HL-60/S4 treated with phorbol 12-myristate 13-acetate at 8.2 ng/mL for 4 days and 3 days (cell line): Measurements from ENCODE around the gene TP53I11.

Experiments used
- in situ Hi-C: fragments of 300-500 bp; cut with MboI; formaldehyde crosslinking; loops from 2 replicates; pipeline ENCODE4 v1.15.0; 2022; ENCODE audit warnings: low sequenced_read_pairs

TP53I11 gene

GRCh38 chr11:44942029-44942955 is 8.4 kb downstream of the TP53I11 start:
- in situ Hi-C loops = loop anchor here (25.0 kb wide), 1 partner anchor 345 kb away; the partner anchor contains the start of gene SYT13

DNA sequence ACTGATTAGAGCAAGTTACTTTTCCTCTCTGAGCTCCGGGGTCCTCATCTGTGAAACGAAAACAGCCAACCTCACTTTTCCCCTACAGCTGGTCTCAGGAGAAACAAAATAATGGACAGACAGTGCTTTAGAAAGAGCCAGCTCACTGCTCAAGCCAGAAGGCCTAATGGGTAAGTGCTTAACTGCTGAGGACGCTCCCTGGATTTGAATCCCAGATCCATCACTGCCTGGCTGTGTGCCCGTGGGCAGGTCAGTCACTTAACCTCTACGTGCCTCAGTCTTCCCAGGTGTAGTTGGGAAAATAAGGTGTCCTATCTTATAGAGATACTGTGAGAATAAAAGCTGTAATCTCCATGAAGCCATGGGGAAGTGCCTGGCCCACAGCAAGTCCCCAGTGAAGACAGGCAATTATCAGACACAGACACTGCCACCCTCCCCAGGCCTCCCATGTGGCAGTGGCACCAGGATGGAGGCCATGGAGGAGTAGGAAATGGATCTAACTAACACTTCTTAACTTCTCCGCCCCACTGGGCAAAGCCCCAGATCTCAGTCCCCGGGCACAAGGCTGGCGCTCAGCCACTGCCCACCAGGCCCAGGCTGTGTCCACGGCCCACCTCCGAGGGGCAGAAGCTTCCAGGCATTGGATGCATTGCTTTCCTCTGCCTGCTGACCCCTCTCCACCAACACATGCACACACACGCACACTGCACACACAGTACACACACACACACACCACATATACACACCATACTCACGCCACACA is 9.2 kb downstream of the TP53I11 start:
- in situ Hi-C loops = loop anchor here (25.0 kb wide), 1 partner anchor 346 kb away; the partner anchor contains the start of gene SYT13

- in situ Hi-C loops = loop anchor here (25.0 kb wide), 1 partner anchor 346 kb away; the partner anchor contains the start of gene SYT13
Measured at GRCh38 chr11:44940835-44941234, 9.8 kb downstream of the TP53I11 start.

DNA sequence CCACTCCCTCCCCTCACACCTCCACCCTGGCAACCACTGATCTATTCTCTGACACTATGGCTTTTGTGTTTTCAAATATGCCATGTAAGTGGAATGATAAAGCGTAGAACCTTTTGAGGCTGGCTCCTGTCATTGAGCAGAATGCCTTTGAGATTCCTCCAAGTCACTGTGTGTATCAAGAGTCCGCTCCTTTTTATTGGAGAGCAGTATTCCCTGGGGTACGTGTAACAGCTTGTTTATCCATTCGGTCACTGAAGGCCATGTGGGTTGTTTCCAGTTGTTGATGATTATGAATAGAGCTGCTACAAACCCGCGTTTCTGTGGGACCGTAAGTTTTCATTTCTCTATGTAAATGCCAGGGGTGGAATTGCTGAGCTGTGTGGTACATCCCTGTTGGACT is 10.3 kb downstream of the TP53I11 start:
- in situ Hi-C loops = loop anchor here (25.0 kb wide), 1 partner anchor 347 kb away; the partner anchor contains the start of gene SYT13

- in situ Hi-C loops = loop anchor here (5.0 to 25.0 kb wide), 2 partner anchors 167 to 347 kb away; partner anchors contain the start of gene SYT13
Measured at GRCh38 chr11:44939673-44940395, 10.8 kb downstream of the TP53I11 start.

DNA sequence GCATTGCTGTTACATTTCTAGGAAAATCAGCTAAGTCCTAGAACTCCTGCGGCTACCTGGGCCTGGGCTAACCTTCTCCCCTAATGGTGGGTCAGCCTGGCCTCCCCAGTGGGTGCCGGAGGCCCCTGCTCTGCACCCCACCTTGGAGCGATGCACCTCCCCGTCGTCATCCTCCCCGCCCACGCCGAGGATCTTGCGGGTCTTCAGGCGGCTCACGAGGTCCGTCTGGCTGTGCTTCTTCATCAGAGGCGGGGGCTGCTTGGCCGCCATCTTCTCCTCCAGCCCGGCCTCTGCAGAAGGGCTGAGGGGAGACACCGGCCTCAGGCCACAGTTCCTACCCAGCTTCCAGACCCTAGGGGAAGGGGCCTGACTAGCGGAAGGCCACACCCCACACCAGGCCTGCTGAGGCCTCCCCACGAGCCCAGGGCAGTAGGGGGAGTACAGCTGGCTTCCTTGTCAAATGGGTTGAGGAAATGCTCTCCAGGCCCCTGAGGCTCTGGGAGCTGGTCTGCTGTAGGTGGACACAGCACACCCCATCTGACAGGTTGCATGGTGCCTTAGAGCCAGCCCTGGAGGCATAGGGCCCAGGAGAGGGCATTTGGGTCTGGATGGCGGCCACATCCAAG is 12.5 kb downstream of the TP53I11 start:
- in situ Hi-C loops = loop anchor here (5.0 to 25.0 kb wide), 2 partner anchors 169 to 349 kb away; partner anchors contain the start of gene SYT13

DNA sequence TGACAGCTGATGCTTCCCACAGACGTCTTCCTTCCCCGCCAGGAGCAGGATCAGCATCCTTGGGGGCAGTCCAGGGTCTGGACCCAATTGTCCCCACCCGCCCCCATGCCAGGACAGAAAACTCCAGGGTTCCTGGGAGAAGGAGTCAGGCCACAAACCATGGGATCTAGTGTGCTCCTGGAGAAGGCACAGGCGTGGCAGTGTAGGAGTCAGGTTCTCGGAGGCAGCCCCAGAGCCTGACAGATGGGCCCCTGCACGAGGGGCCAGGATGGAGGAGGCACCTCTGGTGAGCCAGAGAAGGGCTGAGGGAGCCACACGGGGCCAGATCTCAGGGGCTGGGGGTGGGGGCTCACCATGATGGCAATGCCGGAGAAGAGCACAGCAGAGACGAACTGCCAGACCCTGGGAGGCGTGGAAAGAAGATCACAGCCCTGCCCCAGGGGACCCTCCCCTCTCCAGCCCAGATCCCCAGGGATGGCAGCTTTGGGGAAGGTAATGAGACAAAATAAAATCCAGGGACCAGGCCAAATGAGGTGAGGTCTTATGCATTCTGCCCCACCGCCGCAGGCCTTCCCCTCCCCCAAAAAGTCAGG is 13.6 kb downstream of the TP53I11 start:
- in situ Hi-C loops = loop anchor here (5.0 to 25.0 kb wide), 2 partner anchors 170 to 350 kb away; partner anchors contain the start of gene SYT13

DNA sequence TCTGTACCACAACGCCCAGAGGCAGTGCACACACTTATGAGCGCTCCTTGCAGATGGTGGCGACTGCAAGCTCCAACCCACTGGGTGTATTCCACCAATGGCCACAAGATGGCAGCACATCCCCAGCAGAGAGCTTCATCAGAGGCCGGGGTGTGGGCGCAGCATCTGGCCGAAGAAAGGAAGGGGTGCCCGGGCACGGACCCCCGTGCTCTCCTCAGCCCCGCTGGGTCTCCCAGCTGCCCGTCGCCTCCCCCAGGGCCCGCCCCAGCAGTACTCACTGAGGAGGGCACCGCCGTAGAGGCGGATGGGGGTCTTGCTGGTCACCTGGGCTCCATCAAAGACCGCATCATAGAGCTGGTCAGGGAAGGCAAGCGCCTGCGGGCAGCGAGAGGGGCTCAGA is 14.2 kb downstream of the TP53I11 start:
- in situ Hi-C loops = loop anchor here (5.0 to 25.0 kb wide), 2 partner anchors 171 to 351 kb away; partner anchors contain the start of gene SYT13

DNA sequence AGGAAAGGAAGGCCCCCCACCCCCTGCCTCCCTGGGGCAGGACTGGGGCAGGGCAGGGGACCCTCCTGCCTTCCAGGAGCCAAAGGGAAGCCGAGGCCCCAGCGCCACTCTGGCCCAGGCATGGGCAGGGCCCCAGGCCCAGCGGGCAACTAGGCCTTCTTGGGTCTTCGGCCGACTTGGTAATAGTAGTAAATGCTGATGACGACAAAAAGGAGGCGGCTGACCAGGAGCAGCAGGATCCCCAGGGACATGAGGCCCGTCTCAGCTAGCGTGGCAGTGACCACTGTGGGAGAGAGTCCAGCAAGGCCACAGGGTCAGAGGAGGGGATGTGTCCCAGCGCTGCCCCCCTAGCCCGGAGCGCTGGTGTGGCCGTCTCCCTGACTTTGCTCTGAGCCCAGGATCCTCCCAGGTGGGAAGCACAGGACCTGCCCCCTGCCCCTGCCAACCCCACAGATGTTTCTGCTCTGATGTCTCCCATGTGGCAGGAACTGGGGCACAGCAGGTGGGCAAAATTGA is 15.9 kb downstream of the TP53I11 start:
- in situ Hi-C loops = loop anchor here (5.0 to 25.0 kb wide), 2 partner anchors 173 to 353 kb away; partner anchors contain the start of gene SYT13

- in situ Hi-C loops = loop anchor here (25.0 kb wide), 1 partner anchor 353 kb away; the partner anchor contains the start of gene SYT13
Measured at GRCh38 chr11:44934110-44934509, 16.6 kb downstream of the TP53I11 start.

GRCh38 chr11:44931466-44931865 is 19.2 kb downstream of the TP53I11 start:
- in situ Hi-C loops = loop anchor here (25.0 kb wide), 1 partner anchor 356 kb away; the partner anchor contains the start of gene SYT13

GRCh38 chr11:44930588-44931302 is 19.9 kb downstream of the TP53I11 start:
- in situ Hi-C loops = loop anchor here (25.0 kb wide), 1 partner anchor 357 kb away; the partner anchor contains the start of gene SYT13

GRCh38 chr11:44928816-44929215 is 21.9 kb downstream of the TP53I11 start:
- in situ Hi-C loops = loop anchor here (25.0 kb wide), 1 partner anchor 358 kb away; the partner anchor contains the start of gene SYT13

- in situ Hi-C loops = loop anchor here (25.0 kb wide), 1 partner anchor 359 kb away; the partner anchor contains the start of gene SYT13
Measured at GRCh38 chr11:44928144-44928543, 22.5 kb downstream of the TP53I11 start.

DNA sequence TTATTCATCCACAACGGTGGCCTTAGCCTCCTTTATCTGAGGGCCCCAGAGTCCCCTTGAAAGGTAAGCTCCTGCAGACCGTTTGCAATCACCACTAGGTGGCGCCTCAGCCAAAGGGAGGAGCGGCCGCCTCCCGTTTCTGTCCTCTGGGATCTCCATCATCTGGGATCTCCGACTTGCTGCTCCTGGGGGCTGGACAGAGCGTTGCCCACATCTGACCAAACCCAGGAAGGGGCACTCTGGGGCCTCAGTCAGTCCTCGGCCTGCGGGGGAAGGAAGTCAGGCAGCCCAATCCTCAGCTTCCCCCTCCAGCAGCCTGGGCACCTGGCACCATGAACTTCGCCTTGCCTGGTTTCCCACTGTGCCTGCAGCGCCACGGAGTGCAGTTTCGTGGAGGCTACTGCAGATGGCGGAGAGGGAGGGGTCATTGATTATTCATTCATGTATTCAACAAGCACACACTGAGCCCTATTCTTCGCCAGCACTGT is 23.5 kb downstream of the TP53I11 start:
- in situ Hi-C loops = loop anchor here (25.0 kb wide), 1 partner anchor 360 kb away; the partner anchor contains the start of gene SYT13

GRCh38 chr11:44926036-44926435 is 24.6 kb downstream of the TP53I11 start:
- in situ Hi-C loops = loop anchor here (25.0 kb wide), 1 partner anchor 361 kb away; the partner anchor contains the start of gene SYT13

DNA sequence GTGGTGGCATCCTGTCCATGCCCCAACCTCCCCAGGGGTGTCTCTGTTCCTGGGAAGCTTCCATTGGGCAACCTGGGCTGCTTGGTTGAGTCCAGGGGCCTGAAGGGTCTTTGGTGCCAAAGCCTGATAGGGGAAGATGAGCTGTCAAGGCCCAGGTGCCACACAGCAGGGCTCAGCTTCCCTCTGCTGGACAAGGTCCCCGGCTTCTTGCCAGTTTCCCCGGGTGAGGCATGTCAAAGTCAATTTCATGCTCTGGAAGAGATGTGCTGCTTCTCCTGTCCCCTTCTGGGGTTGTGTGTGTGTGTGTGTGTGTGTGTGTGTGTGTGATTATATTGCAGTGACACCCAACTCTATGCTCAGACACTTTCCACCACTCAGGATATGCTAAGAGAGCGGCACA is 26.9 kb downstream of the TP53I11 start:
- in situ Hi-C loops = loop anchor here (25.0 kb wide), 1 partner anchor 637 kb away; no protein-coding TSS in a partner anchor

DNA sequence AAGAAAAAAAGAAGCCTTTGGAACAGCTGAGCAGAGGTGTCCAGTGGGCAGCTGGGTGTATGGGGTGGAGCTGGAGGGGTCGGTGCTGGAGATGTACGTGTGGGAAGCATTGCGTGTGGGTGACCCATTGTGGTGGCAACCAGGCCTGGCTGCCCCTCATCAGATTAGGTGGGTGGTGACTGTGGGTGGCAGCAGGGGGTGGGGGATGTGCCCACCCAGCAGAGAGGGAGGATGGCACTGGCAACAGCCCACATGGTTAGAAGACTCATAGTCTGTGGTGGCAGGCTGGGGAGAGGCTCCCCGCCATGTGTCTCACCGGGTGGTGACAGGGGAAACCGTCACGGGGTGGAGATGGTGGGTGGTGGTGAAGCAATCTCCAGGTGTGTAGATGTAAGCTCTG is 27.6 kb downstream of the TP53I11 start:
- in situ Hi-C loops = loop anchor here (25.0 kb wide), 1 partner anchor 636 kb away; no protein-coding TSS in a partner anchor
